Sigmoid colon (tissue), 3 donors: ENCODE results near the gene HDAC8.

Source experiments
- POLR2A ChIP-seq, 2 donors: fragments of 450-650 bp; IDR thresholded peaks; one replicate each; pipeline ENCODE4 v1.6.1; 2016; ENCODE audit warnings: antibody characterized with exemption in 2 of 2, mild to moderate bottlenecking in 2 of 2, moderate library complexity in 2 of 2
- TF ChIP-seq, protein P1 (sequence below), 4 experiments: fragments of 450-650 bp in 3 of 4; fragments of 200-600 bp in 1 of 4; IDR thresholded peaks; one replicate each; pipeline ENCODE4 v1.5.1; 2016 to 2019; ENCODE audit warnings: antibody characterized with exemption in 4 of 4, mild to moderate bottlenecking in 3 of 4, moderate library complexity in 2 of 4

DNA sequence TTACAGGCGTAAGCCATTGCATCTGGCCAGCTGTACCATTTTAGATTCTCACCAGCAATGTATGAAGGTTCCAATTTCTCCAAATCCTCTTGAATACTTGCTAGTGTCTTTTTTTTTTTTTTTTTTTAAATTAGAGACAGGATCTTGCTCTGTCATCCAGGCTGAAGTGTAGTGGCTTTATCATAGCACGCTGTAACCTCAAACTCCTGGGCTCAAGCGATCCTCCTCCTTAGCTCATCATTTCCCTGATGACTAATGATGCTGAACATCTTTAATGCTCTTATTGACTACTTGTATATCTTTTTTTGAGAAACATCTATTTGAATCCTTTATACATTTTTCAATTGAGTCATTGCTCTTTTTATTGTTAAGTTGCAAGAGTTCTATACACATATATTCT, 40.3 kb downstream of the HDAC8 start:
- TF ChIP-seq, protein P1, sequence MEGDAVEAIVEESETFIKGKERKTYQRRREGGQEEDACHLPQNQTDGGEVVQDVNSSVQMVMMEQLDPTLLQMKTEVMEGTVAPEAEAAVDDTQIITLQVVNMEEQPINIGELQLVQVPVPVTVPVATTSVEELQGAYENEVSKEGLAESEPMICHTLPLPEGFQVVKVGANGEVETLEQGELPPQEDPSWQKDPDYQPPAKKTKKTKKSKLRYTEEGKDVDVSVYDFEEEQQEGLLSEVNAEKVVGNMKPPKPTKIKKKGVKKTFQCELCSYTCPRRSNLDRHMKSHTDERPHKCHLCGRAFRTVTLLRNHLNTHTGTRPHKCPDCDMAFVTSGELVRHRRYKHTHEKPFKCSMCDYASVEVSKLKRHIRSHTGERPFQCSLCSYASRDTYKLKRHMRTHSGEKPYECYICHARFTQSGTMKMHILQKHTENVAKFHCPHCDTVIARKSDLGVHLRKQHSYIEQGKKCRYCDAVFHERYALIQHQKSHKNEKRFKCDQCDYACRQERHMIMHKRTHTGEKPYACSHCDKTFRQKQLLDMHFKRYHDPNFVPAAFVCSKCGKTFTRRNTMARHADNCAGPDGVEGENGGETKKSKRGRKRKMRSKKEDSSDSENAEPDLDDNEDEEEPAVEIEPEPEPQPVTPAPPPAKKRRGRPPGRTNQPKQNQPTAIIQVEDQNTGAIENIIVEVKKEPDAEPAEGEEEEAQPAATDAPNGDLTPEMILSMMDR (IDR thresholded peaks at IDR 0.05): no peak
- no peak for TF ChIP-seq POLR2A (IDR thresholded peaks at IDR 0.05)
